PFSK-1 (cell line): Measurements from ENCODE around the gene IRX6.

ENCODE experiments used
- FOXP2 ChIP-seq: optimal IDR thresholded peaks from 2 replicates; pipeline ENCODE3; 2011; ENCODE audit warnings: borderline replicate concordance, control low read depth, inconsistent platforms; ENCODE audit not compliant: insufficient read depth; ENCODE audit errors: extremely low read length, extremely low read depth
- POLR2AphosphoS5 ChIP-seq: IDR thresholded peaks from 2 replicates; pipeline ENCODE4 v1.6.1; 2012; ENCODE audit warnings: low read depth, mild to moderate bottlenecking, control low read depth, low read length, moderate library complexity
- SIN3A ChIP-seq: IDR thresholded peaks from 2 replicates; pipeline ENCODE4 v1.6.1; 2012; ENCODE audit warnings: mild to moderate bottlenecking, low read length, moderate library complexity, borderline replicate concordance; ENCODE audit not compliant: insufficient read depth
- TAF1 ChIP-seq: IDR thresholded peaks from 2 replicates; pipeline ENCODE4 v1.6.1; 2012; ENCODE audit warnings: low read length, control low read depth, borderline replicate concordance; ENCODE audit not compliant: insufficient read depth
- TF ChIP-seq, protein P1 (sequence below), 2 experiments: IDR thresholded peaks; 2 replicates each; pipeline versions ENCODE4 v1.6.1 to v1.8.0; 2011 to 2012; ENCODE audit warnings: low read depth in 2 of 2, low read length in 2 of 2, control low read depth in 1 of 2, inconsistent platforms in 1 of 2, mild to moderate bottlenecking in 1 of 2, moderate library complexity in 1 of 2; ENCODE audit not compliant: insufficient read depth in 1 of 2

IRX6 gene

GRCh38 chr16:55370762-55371482, 46.9 kb downstream of the IRX6 start:
- TF ChIP-seq FOXP2 (no peak), POLR2AphosphoS5 (no peak), SIN3A (no peak), TAF1 (no peak)
- TF ChIP-seq, protein P1, sequence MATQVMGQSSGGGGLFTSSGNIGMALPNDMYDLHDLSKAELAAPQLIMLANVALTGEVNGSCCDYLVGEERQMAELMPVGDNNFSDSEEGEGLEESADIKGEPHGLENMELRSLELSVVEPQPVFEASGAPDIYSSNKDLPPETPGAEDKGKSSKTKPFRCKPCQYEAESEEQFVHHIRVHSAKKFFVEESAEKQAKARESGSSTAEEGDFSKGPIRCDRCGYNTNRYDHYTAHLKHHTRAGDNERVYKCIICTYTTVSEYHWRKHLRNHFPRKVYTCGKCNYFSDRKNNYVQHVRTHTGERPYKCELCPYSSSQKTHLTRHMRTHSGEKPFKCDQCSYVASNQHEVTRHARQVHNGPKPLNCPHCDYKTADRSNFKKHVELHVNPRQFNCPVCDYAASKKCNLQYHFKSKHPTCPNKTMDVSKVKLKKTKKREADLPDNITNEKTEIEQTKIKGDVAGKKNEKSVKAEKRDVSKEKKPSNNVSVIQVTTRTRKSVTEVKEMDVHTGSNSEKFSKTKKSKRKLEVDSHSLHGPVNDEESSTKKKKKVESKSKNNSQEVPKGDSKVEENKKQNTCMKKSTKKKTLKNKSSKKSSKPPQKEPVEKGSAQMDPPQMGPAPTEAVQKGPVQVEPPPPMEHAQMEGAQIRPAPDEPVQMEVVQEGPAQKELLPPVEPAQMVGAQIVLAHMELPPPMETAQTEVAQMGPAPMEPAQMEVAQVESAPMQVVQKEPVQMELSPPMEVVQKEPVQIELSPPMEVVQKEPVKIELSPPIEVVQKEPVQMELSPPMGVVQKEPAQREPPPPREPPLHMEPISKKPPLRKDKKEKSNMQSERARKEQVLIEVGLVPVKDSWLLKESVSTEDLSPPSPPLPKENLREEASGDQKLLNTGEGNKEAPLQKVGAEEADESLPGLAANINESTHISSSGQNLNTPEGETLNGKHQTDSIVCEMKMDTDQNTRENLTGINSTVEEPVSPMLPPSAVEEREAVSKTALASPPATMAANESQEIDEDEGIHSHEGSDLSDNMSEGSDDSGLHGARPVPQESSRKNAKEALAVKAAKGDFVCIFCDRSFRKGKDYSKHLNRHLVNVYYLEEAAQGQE (IDR thresholded peaks at IDR 0.05; ENCODE audit: insufficient read depth in 1 of 2, low read depth in 2 of 2, low read length in 2 of 2) = no peak

GRCh38 chr16:55372792-55373488, 48.9 kb downstream of the IRX6 start:
- TF ChIP-seq SIN3A (no peak), POLR2AphosphoS5 (no peak), FOXP2 (no peak), TAF1 (no peak)
- TF ChIP-seq, protein P1 (IDR thresholded peaks at IDR 0.05; ENCODE audit: insufficient read depth in 1 of 2, low read depth in 2 of 2, low read length in 2 of 2) = no peak

- TF ChIP-seq POLR2AphosphoS5 = no peak
- TF ChIP-seq FOXP2 = no peak
- TF ChIP-seq TAF1 = no peak
- TF ChIP-seq, protein P1 (IDR thresholded peaks at IDR 0.05; ENCODE audit: insufficient read depth in 1 of 2, low read depth in 2 of 2, low read length in 2 of 2) = no peak
- no peak for TF ChIP-seq SIN3A
Observed at GRCh38 chr16:55373489-55373832, 49.5 kb downstream of the IRX6 start.

- TF ChIP-seq SIN3A = no peak
- no peak for TF ChIP-seq FOXP2
- no peak for TF ChIP-seq POLR2AphosphoS5
- TF ChIP-seq, protein P1 (IDR thresholded peaks at IDR 0.05; ENCODE audit: insufficient read depth in 1 of 2, low read depth in 2 of 2, low read length in 2 of 2) = no peak
- TF ChIP-seq TAF1 = no peak
Observed at GRCh38 chr16:55376045-55376444, 52.0 kb downstream of the IRX6 start.
